ENCODE data around the gene FAM193B.

GRCh38 chr5:177526791-177527190, 27.6 kb downstream of the FAM193B start:
- no peak for TF ChIP-seq CTCF (IDR thresholded peaks at IDR 0.05)
- no peak for TF ChIP-seq POLR2A (IDR thresholded peaks at IDR 0.05)
- TF ChIP-seq POLR2AphosphoS5 (IDR thresholded peaks at IDR 0.05) = no peak

Data from sigmoid colon (tissue), 4 donors.